Measurements from ENCODE around the gene SORCS1.

DNA sequence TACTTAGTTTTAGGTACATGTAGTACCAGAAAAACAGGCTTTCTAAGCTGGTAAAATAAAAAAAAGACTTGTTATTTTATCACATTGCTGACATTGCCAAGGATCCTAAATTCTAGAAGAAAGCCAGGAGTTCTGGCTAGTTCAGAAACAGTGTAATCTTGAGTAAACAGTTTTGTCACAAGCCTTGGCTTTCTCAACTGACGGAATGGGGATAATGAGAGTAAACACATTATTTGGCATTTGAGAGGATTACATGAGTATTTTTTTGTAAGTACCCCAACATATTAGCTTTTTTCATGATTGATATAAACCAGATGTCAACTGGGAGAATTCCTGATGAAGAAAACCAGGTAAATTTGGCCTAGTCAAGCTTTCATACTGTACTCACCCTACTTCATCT, 269.8 kb downstream of the SORCS1 start:
- TF ChIP-seq, protein P1, sequence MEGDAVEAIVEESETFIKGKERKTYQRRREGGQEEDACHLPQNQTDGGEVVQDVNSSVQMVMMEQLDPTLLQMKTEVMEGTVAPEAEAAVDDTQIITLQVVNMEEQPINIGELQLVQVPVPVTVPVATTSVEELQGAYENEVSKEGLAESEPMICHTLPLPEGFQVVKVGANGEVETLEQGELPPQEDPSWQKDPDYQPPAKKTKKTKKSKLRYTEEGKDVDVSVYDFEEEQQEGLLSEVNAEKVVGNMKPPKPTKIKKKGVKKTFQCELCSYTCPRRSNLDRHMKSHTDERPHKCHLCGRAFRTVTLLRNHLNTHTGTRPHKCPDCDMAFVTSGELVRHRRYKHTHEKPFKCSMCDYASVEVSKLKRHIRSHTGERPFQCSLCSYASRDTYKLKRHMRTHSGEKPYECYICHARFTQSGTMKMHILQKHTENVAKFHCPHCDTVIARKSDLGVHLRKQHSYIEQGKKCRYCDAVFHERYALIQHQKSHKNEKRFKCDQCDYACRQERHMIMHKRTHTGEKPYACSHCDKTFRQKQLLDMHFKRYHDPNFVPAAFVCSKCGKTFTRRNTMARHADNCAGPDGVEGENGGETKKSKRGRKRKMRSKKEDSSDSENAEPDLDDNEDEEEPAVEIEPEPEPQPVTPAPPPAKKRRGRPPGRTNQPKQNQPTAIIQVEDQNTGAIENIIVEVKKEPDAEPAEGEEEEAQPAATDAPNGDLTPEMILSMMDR (IDR thresholded peaks at IDR 0.05; ENCODE audit: insufficient read depth, low read length, poor library complexity, severe bottlenecking): no peak
- no peak for TF ChIP-seq EZH2phosphoT487 (conservative IDR thresholded peaks at IDR 0.05; ENCODE audit: low read length)
